AG10803 (cell line): ENCODE data around the gene GALNT2.

ENCODE experiments used
- DNase-seq: peaks from one replicate; pipeline ENCODE4 v3.0.0; 2010; ENCODE audit warnings: low read depth
- H3K4me3 ChIP-seq: 2 replicates; pipeline ENCODE4 v1.5.1; 2011; ENCODE audit warnings: mild to moderate bottlenecking, low read length, control low read depth
- CTCF ChIP-seq: conservative IDR thresholded peaks from 2 replicates; pipeline ENCODE4 v1.5.1; 2011; ENCODE audit warnings: mild to moderate bottlenecking, low read length, control low read depth, inconsistent platforms

Gene GALNT2

GRCh38 chr1:230074762-230075161 is 7.7 kb downstream of the GALNT2 start:
- no peak for TF ChIP-seq CTCF
- H3K4me3 ChIP-seq = no peak overlapping the region
- DNase-seq = no peak

- no peak for DNase-seq
- no peak overlapping the region for H3K4me3 ChIP-seq
Measured at GRCh38 chr1:230076121-230076520, 9.1 kb downstream of the GALNT2 start.

GRCh38 chr1:230077011-230077410 is 10.0 kb downstream of the GALNT2 start:
- no peak overlapping the region for H3K4me3 ChIP-seq
- DNase-seq = no peak
- no peak for TF ChIP-seq CTCF

More at GRCh38 chr1:230076121-230076520, 9.1 kb downstream of the GALNT2 start:
- no peak for TF ChIP-seq CTCF

- H3K4me3 ChIP-seq = no peak overlapping the region
- no peak for TF ChIP-seq CTCF
- peak; percentile 34 for DNase-seq
Measured at GRCh38 chr1:230077436-230078213, 10.6 kb downstream of the GALNT2 start.

GRCh38 chr1:230079199-230080024 is 12.4 kb downstream of the GALNT2 start:
- no peak for DNase-seq
- no peak for TF ChIP-seq CTCF
- H3K4me3 ChIP-seq = no peak overlapping the region

- TF ChIP-seq CTCF = no peak
- H3K4me3 ChIP-seq = no peak overlapping the region
- DNase-seq = no peak
Measured at GRCh38 chr1:230080822-230081221, 13.8 kb downstream of the GALNT2 start.
